ENCODE data around the gene CAMK2D. TPM values are rescaled to one million over a fixed set of nuclear protein-coding genes. Genes with fewer than 3 reads are reported as not detected.
A peak's percentile ranks its signal among the peaks of the same experiment; 100 is the strongest.

CAMK2D gene
- total RNA-seq, 6 experiments from 2014 or later = 83.7 to 102 (median 94.1) TPM

- TF ChIP-seq, protein P1, sequence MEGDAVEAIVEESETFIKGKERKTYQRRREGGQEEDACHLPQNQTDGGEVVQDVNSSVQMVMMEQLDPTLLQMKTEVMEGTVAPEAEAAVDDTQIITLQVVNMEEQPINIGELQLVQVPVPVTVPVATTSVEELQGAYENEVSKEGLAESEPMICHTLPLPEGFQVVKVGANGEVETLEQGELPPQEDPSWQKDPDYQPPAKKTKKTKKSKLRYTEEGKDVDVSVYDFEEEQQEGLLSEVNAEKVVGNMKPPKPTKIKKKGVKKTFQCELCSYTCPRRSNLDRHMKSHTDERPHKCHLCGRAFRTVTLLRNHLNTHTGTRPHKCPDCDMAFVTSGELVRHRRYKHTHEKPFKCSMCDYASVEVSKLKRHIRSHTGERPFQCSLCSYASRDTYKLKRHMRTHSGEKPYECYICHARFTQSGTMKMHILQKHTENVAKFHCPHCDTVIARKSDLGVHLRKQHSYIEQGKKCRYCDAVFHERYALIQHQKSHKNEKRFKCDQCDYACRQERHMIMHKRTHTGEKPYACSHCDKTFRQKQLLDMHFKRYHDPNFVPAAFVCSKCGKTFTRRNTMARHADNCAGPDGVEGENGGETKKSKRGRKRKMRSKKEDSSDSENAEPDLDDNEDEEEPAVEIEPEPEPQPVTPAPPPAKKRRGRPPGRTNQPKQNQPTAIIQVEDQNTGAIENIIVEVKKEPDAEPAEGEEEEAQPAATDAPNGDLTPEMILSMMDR (IDR thresholded peaks at IDR 0.05) = no peak
- H3K9me3 Mint-ChIP-seq = peaks cover 19% of the 10 kb centered on the region
- peaks cover 10% of the 10 kb centered on the region; the same call in 1 of the 2 replicates for H3K4me1 Mint-ChIP-seq (ENCODE audit: low read depth)
- no peak for DNase-seq
- H3K4me3 Mint-ChIP-seq = no peak overlapping the region
- H3K36me3 Mint-ChIP-seq (ENCODE audit: low read depth) = peaks cover 20% of the 10 kb centered on the region
- H3K27me3 Mint-ChIP-seq (ENCODE audit: insufficient read depth) = no peaks in the 10 kb centered on the region
- no peak overlapping the region for H3K27ac Mint-ChIP-seq
These were observed 341.9 kb downstream of the CAMK2D start for GRCh38 chr4:113419631-113420030.

- no peaks in the 10 kb centered on the region for H3K36me3 Mint-ChIP-seq (ENCODE audit: low read depth)
- H3K27me3 Mint-ChIP-seq (ENCODE audit: insufficient read depth) = no peaks in the 10 kb centered on the region
- H3K9me3 Mint-ChIP-seq = peaks cover 4% of the 10 kb centered on the region; the same call in 1 of the 2 replicates
- H3K4me3 Mint-ChIP-seq = no peak overlapping the region
- TF ChIP-seq, protein P1 (IDR thresholded peaks at IDR 0.05) = no peak
- DNase-seq = peak; percentile 69
- no peak overlapping the region for H3K27ac Mint-ChIP-seq
- H3K4me1 Mint-ChIP-seq (ENCODE audit: low read depth) = peaks cover 17% of the 10 kb centered on the region
These were observed 350.0 kb downstream of the CAMK2D start for GRCh38 chr4:113411496-113411938.

- peaks cover 4% of the 10 kb centered on the region; the same call in 1 of the 2 replicates for H3K9me3 Mint-ChIP-seq
- TF ChIP-seq, protein P1 (IDR thresholded peaks at IDR 0.05) = no peak
- DNase-seq = no peak
- H3K36me3 Mint-ChIP-seq (ENCODE audit: low read depth) = no peaks in the 10 kb centered on the region
- peaks cover 17% of the 10 kb centered on the region for H3K4me1 Mint-ChIP-seq (ENCODE audit: low read depth)
- H3K27ac Mint-ChIP-seq = no peak overlapping the region
- H3K27me3 Mint-ChIP-seq (ENCODE audit: insufficient read depth) = no peaks in the 10 kb centered on the region
- no peak overlapping the region for H3K4me3 Mint-ChIP-seq
These were observed 350.9 kb downstream of the CAMK2D start for GRCh38 chr4:113410686-113411085.

GRCh38 chr4:113409181-113409580 lies 352.4 kb downstream of the CAMK2D start:
- Mint-ChIP-seq H3K27ac (no peak overlapping the region), H3K9me3 (peaks cover 4% of the 10 kb centered on the region; the same call in 1 of the 2 replicates), H3K36me3 (ENCODE audit: low read depth) (no peaks in the 10 kb centered on the region), H3K4me3 (no peak overlapping the region), H3K27me3 (ENCODE audit: insufficient read depth) (no peaks in the 10 kb centered on the region), H3K4me1 (ENCODE audit: low read depth) (peaks cover 17% of the 10 kb centered on the region)
- DNase-seq = no peak
- TF ChIP-seq, protein P1 (IDR thresholded peaks at IDR 0.05) = no peak

GRCh38 chr4:113407409-113407808 lies 354.1 kb downstream of the CAMK2D start:
- Mint-ChIP-seq H3K36me3 (ENCODE audit: low read depth) (no peaks in the 10 kb centered on the region), H3K4me3 (no peak overlapping the region), H3K27ac (no peak overlapping the region), H3K4me1 (ENCODE audit: low read depth) (peaks cover 17% of the 10 kb centered on the region), H3K9me3 (peaks cover 4% of the 10 kb centered on the region; the same call in 1 of the 2 replicates), H3K27me3 (ENCODE audit: insufficient read depth) (no peaks in the 10 kb centered on the region)
- DNase-seq = no peak
- TF ChIP-seq, protein P1 (IDR thresholded peaks at IDR 0.05) = no peak

DNA sequence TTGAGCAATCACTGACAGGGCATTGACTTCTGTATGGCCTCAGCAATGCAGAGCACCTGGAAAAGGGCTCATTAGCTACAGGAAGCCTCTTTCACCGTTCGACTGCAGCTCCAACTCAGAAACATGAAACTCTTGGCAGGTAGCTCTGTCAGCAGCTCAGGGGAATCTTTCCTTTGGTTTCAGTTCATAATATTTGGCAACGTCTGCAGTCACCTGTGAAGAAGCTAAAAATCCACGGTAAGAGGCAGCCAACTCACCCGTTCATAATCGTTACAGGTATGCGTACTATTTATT lies 354.9 kb downstream of the CAMK2D start:
- H3K9me3 Mint-ChIP-seq = peaks cover 3% of the 10 kb centered on the region; the same call in 1 of the 2 replicates
- peaks cover 13% of the 10 kb centered on the region for H3K4me1 Mint-ChIP-seq (ENCODE audit: low read depth)
- no peak overlapping the region for H3K4me3 Mint-ChIP-seq
- H3K36me3 Mint-ChIP-seq (ENCODE audit: low read depth) = no peaks in the 10 kb centered on the region
- H3K27me3 Mint-ChIP-seq (ENCODE audit: insufficient read depth) = no peaks in the 10 kb centered on the region
- no peak overlapping the region for H3K27ac Mint-ChIP-seq
- no peak for DNase-seq
- TF ChIP-seq, protein P1 (IDR thresholded peaks at IDR 0.05) = no peak
